ENCODE results near the gene GSG1.

The GSG1 gene

DNA sequence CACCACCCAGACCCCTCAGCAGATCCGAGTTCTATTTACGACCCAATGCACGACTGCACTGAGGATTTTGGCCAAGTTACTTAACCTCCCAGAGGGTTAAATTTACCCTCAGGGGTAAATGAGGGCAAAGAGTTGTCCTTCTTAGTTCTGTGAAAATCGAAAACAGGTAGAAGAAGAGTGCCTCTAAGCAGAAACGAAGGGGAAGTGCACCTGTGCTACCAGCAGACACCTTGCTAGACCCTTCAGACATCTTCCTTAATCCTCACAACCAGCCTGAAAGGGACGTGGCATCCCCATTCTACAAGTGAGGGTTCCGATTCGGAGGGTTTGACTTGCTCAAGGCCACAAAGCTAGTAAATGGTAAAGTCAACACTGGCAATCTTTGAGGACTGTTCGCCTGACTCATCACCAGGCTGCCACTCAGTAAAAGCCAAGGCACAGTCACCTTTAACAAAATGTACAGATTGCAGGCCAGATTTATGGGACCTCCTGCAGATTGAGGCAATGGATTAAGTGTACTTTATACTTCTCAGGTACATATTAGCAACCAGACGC is 1.6 kb downstream of the GSG1 start:
- Histone ChIP-seq H3K27ac (ENCODE audit: low read depth, low read length, severe bottlenecking) (peak overlapping the region; percentile 100), H3K36me3 (ENCODE audit: control insufficient read depth, insufficient read depth, low read length) (no peaks in the 10 kb centered on the region), H3K9me3 (ENCODE audit: control insufficient read depth, low read length) (no peaks in the 10 kb centered on the region), H3K4me3 (ENCODE audit: extremely low read depth, insufficient read depth, low read length, poor library complexity, severe bottlenecking) (peak overlapping the region; percentile 34), H3K4me1 (ENCODE audit: control insufficient read depth, insufficient read depth, low read length, poor library complexity, severe bottlenecking) (peaks cover 53% of the 10 kb centered on the region)
- WGBS, 2 experiments (ENCODE audit: insufficient coverage in 2 of 2): 85 to 88% methylated on average over 4 to 6 of the region's 10 CpGs

- H3K36me3 ChIP-seq (ENCODE audit: control insufficient read depth, insufficient read depth, low read length): no peaks in the 10 kb centered on the region
- peak overlapping the region; percentile 34 for H3K4me3 ChIP-seq (ENCODE audit: extremely low read depth, insufficient read depth, low read length, poor library complexity, severe bottlenecking)
- H3K4me1 ChIP-seq (ENCODE audit: control insufficient read depth, insufficient read depth, low read length, poor library complexity, severe bottlenecking): peaks cover 54% of the 10 kb centered on the region
- peak overlapping the region; percentile 100 for H3K27ac ChIP-seq (ENCODE audit: low read depth, low read length, severe bottlenecking)
- WGBS, 2 experiments (ENCODE audit: insufficient coverage in 2 of 2): 2% methylated on average over 56 to 60 of the region's 79 CpGs
- no peaks in the 10 kb centered on the region for H3K9me3 ChIP-seq (ENCODE audit: control insufficient read depth, low read length)
Observed at GRCh38 chr12:13100882-13101769, 2.3 kb downstream of the GSG1 start.

DNA sequence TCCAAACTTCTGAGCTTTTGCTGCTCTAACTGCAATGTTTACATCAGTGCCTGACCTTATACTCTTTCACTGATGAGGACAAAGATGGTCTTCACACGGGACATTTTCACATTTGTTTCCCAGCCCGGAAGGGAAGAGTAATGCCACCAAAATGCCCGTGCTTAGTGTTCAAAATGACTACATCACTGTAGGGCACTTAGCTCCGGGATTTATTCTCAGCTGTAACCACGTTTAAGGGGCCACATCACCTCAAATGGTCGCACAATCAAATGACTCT is 2.9 kb downstream of the GSG1 start:
- H3K36me3 ChIP-seq (ENCODE audit: control insufficient read depth, insufficient read depth, low read length): no peaks in the 10 kb centered on the region
- H3K9me3 ChIP-seq (ENCODE audit: control insufficient read depth, low read length): no peaks in the 10 kb centered on the region
- H3K4me3 ChIP-seq (ENCODE audit: extremely low read depth, insufficient read depth, low read length, poor library complexity, severe bottlenecking): peak overlapping the region; percentile 18
- peak overlapping the region; percentile 100 for H3K27ac ChIP-seq (ENCODE audit: low read depth, low read length, severe bottlenecking)
- H3K4me1 ChIP-seq (ENCODE audit: control insufficient read depth, insufficient read depth, low read length, poor library complexity, severe bottlenecking): peaks cover 58% of the 10 kb centered on the region
- WGBS, 2 experiments (ENCODE audit: insufficient coverage in 2 of 2): 27 to 31% methylated on average over 6 of the region's 6 CpGs

GRCh38 chr12:13099844-13100604 is 3.4 kb downstream of the GSG1 start:
- peak overlapping the region; percentile 18 for H3K4me3 ChIP-seq (ENCODE audit: extremely low read depth, insufficient read depth, low read length, poor library complexity, severe bottlenecking)
- no peaks in the 10 kb centered on the region for H3K36me3 ChIP-seq (ENCODE audit: control insufficient read depth, insufficient read depth, low read length)
- peak overlapping the region; percentile 100 for H3K27ac ChIP-seq (ENCODE audit: low read depth, low read length, severe bottlenecking)
- H3K9me3 ChIP-seq (ENCODE audit: control insufficient read depth, low read length): no peaks in the 10 kb centered on the region
- H3K4me1 ChIP-seq (ENCODE audit: control insufficient read depth, insufficient read depth, low read length, poor library complexity, severe bottlenecking): peaks cover 63% of the 10 kb centered on the region
- WGBS, 2 experiments (ENCODE audit: insufficient coverage in 2 of 2): 88 to 89% methylated on average over 8 to 9 of the region's 10 CpGs

DNA sequence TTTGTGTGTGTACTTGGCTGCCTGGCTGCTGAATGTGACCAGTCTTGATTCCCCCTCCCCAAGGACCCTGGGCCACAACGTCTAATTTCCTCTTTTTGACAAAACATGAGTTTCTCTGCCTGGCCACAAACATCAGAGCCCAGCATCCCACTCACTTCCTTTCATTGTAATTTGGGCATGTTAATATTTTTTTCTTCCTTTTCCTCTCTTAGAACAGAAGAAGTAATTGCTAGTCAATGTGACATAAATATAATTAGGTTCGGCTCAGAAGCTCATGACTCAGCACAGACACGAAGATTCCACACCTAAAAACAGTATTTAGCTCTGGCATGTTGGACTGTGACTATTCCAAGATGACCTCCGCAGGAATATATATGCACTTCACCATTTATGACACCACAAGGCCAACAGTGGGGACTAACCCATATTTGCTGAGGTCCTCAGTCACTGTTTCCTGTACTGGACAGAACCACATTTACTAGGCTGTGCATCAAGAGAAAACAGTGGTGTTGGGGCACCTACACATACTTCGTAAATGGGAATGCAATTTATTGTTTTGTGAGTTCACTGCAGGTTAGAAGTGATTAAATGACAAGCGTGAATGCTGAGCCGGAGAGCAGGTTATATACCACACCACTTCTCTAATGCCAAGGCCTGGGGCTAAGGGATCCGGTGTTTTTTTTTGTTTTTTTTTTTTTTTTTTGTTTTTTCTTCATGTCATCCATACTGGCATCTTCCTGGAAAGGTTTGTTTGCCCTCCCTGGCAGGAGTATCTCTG is 4.2 kb downstream of the GSG1 start:
- peaks cover 64% of the 10 kb centered on the region for H3K4me1 ChIP-seq (ENCODE audit: control insufficient read depth, insufficient read depth, low read length, poor library complexity, severe bottlenecking)
- no peak overlapping the region for H3K4me3 ChIP-seq (ENCODE audit: extremely low read depth, insufficient read depth, low read length, poor library complexity, severe bottlenecking)
- H3K9me3 ChIP-seq (ENCODE audit: control insufficient read depth, low read length): no peaks in the 10 kb centered on the region
- peak overlapping the region; percentile 100 for H3K27ac ChIP-seq (ENCODE audit: low read depth, low read length, severe bottlenecking)
- WGBS, 2 experiments (ENCODE audit: insufficient coverage in 2 of 2): 92 to 100% methylated on average over 1 to 4 of the region's 8 CpGs
- H3K36me3 ChIP-seq (ENCODE audit: control insufficient read depth, insufficient read depth, low read length): no peaks in the 10 kb centered on the region

GRCh38 chr12:13097491-13098011 is 5.9 kb downstream of the GSG1 start:
- Histone ChIP-seq H3K9me3 (ENCODE audit: control insufficient read depth, low read length) (no peaks in the 10 kb centered on the region), H3K36me3 (ENCODE audit: control insufficient read depth, insufficient read depth, low read length) (no peaks in the 10 kb centered on the region), H3K4me1 (ENCODE audit: control insufficient read depth, insufficient read depth, low read length, poor library complexity, severe bottlenecking) (peaks cover 59% of the 10 kb centered on the region), H3K27ac (ENCODE audit: low read depth, low read length, severe bottlenecking) (peak overlapping the region; percentile 100), H3K4me3 (ENCODE audit: extremely low read depth, insufficient read depth, low read length, poor library complexity, severe bottlenecking) (no peak overlapping the region)
- 83 to 84% methylated on average over 6 to 7 of the region's 9 CpGs for WGBS, 2 experiments (ENCODE audit: insufficient coverage in 2 of 2)

- Histone ChIP-seq H3K36me3 (ENCODE audit: control insufficient read depth, insufficient read depth, low read length) (no peaks in the 10 kb centered on the region), H3K9me3 (ENCODE audit: control insufficient read depth, low read length) (no peaks in the 10 kb centered on the region), H3K4me3 (ENCODE audit: extremely low read depth, insufficient read depth, low read length, poor library complexity, severe bottlenecking) (no peak overlapping the region), H3K27ac (ENCODE audit: low read depth, low read length, severe bottlenecking) (no peak overlapping the region), H3K4me1 (ENCODE audit: control insufficient read depth, insufficient read depth, low read length, poor library complexity, severe bottlenecking) (peaks cover 44% of the 10 kb centered on the region)
- WGBS, 2 experiments (ENCODE audit: insufficient coverage in 2 of 2): 100% methylated on average over 5 of the region's 8 CpGs
Observed at GRCh38 chr12:13095266-13095995, 8.0 kb downstream of the GSG1 start.

- no peak overlapping the region for H3K27ac ChIP-seq (ENCODE audit: low read depth, low read length, severe bottlenecking)
- H3K4me3 ChIP-seq (ENCODE audit: extremely low read depth, insufficient read depth, low read length, poor library complexity, severe bottlenecking): no peak overlapping the region
- H3K36me3 ChIP-seq (ENCODE audit: control insufficient read depth, insufficient read depth, low read length): no peaks in the 10 kb centered on the region
- peaks cover 33% of the 10 kb centered on the region for H3K4me1 ChIP-seq (ENCODE audit: control insufficient read depth, insufficient read depth, low read length, poor library complexity, severe bottlenecking)
- 80% methylated on average over 1 of the region's 3 CpGs; no CpG with 5 or more reads in 1 of the 2 experiments for WGBS, 2 experiments (ENCODE audit: insufficient coverage in 2 of 2)
- no peaks in the 10 kb centered on the region for H3K9me3 ChIP-seq (ENCODE audit: control insufficient read depth, low read length)
Observed at GRCh38 chr12:13094367-13094766, 9.1 kb downstream of the GSG1 start.

DNA sequence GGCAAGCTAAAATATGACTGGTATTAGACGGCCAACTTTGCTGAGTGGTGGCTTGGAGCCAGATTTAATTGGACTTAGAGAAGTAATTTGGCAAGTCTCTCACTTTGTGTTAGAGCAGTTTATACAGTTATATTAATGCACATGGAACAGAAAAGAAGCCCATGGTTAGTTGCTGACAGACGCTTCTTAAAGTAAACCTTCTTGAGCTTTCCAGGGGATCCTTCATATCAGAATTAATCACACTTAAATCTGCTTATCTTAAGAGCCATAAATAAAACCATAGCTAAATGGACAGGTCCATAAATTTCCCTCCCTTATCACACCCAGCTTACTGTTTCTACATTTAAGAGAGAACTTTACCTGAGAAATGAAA is 9.6 kb downstream of the GSG1 start:
- peaks cover 28% of the 10 kb centered on the region for H3K4me1 ChIP-seq (ENCODE audit: control insufficient read depth, insufficient read depth, low read length, poor library complexity, severe bottlenecking)
- H3K36me3 ChIP-seq (ENCODE audit: control insufficient read depth, insufficient read depth, low read length): no peaks in the 10 kb centered on the region
- H3K4me3 ChIP-seq (ENCODE audit: extremely low read depth, insufficient read depth, low read length, poor library complexity, severe bottlenecking): no peak overlapping the region
- no peaks in the 10 kb centered on the region for H3K9me3 ChIP-seq (ENCODE audit: control insufficient read depth, low read length)
- no peak overlapping the region for H3K27ac ChIP-seq (ENCODE audit: low read depth, low read length, severe bottlenecking)
- WGBS, 2 experiments (ENCODE audit: insufficient coverage in 2 of 2): 86 to 100% methylated on average over 1 to 2 of the region's 2 CpGs
